ENCODE results near the gene SMOC1.

GRCh38 chr14:69868363-69868963 is 10.8 kb upstream of the SMOC1 start:
- TF ChIP-seq, protein P1, sequence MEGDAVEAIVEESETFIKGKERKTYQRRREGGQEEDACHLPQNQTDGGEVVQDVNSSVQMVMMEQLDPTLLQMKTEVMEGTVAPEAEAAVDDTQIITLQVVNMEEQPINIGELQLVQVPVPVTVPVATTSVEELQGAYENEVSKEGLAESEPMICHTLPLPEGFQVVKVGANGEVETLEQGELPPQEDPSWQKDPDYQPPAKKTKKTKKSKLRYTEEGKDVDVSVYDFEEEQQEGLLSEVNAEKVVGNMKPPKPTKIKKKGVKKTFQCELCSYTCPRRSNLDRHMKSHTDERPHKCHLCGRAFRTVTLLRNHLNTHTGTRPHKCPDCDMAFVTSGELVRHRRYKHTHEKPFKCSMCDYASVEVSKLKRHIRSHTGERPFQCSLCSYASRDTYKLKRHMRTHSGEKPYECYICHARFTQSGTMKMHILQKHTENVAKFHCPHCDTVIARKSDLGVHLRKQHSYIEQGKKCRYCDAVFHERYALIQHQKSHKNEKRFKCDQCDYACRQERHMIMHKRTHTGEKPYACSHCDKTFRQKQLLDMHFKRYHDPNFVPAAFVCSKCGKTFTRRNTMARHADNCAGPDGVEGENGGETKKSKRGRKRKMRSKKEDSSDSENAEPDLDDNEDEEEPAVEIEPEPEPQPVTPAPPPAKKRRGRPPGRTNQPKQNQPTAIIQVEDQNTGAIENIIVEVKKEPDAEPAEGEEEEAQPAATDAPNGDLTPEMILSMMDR (IDR thresholded peaks at IDR 0.05): no peak
- TF ChIP-seq EZH2 (IDR thresholded peaks at IDR 0.05) (no peak), EZH2phosphoT487 (IDR thresholded peaks at IDR 0.05) (no peak)
